Stimulated activated CD4-positive, alpha-beta T cell treated with anti-CD3 and anti-CD28 coated beads, Interleukin-12 subunit alpha, Interleukin-12 subunit beta, amount 100 ng/mL, for 24 hours (primary cell): Measurements from ENCODE around the gene C9orf43.
"Not testable (repeated sequence)": the region's sequence is repeated elsewhere in the genome, so short reads cannot be mapped to it uniquely, and the experiment has no call there.

Source experiments
- DNase-seq, 2 experiments: peaks; one replicate each; pipeline ENCODE4 v3.0.0-alpha.2; 2020; ENCODE audit warnings: low read depth in 2 of 2

C9orf43 gene, protein sequence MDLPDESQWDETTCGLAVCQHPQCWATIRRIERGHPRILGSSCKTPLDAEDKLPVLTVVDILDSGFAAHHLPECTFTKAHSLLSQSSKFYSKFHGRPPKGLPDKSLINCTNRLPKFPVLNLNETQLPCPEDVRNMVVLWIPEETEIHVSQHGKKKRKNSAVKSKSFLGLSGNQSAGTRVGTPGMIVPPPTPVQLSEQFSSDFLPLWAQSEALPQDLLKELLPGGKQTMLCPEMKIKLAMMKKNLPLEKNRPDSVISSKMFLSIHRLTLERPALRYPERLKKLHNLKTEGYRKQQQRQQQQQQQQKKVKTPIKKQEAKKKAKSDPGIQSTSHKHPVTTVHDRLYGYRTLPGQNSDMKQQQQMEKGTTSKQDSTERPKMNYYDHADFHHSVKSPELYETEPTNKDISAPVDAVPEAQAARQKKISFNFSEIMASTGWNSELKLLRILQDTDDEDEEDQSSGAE

DNA sequence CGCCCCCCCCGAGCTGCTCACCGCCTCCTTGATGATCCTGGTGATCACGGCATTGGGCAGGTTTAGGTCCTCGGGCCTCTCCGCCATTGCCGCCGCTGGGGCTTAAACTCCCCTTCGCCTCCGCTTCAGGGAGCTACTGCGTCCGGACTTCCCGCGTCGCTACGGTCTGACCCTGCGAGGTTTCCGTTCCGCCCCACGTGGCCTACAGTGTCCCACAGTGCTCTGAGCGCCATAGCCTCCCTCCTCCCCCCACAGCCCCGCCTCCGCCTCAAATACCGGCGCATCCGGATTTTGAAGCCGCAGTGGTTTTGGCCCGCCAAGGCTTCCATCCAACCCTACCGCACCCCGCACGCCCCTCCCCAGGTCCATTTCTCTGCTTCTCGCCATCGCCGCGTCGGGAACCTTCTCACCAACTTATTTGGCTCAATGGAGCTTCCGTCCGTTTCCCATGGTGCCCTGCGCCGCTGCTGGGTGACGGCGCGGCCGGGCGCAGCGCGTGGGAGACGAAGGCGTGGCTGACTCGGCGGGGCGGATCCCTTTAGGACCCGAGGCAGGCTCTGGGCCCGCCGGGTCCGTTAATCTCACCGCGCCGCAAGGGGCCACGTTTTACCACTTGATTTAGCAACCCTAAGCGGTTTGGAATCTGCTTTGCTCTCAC lies at the start of gene C9orf43, which contains the start of gene POLE3:
Gene C9orf43 (plus strand): TSS at position 541 of the 658 bp plus-strand sequence. CDS start 2,747 bp downstream, outside the sequence.
Gene POLE3 (minus strand): TSS at position 469 of the 658 bp plus-strand sequence. CDS start 382 bp downstream, at position 87.
- peak; percentile 93 for DNase-seq

DNA sequence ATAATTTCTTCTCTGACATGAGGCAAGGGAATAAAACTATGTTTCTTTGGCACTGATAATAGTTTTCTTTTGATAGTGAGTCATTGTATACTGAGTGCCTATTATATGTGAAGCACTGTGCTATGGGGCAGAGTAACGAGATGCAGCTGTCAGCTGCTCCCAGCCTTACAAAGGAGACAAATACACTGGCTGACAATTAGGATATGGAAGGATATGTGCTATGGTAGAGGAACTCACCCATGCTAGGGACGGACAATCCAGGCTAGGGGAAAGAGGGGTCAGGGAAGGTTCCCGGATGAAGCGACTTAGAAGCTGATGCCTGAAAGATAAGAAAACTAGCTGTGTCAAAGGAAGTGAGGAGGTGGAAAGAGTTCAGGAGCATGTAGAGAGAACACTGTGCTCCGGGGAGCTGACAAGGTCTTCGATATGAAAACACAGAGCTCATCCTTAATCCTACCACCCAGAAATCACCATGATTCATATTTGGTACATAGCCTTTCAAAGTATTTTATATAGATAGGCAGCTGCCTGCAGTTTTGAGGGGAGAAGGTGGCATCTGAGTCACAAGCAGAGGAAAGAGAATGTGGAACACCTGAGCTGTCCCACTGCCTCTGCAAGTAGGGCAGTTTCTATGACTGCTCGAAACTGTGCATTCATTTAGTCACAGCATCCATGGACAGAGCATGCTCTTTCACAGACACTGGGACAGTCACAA lies 49.1 kb upstream of the C9orf43 start:
- DNase-seq = no peak

DNA sequence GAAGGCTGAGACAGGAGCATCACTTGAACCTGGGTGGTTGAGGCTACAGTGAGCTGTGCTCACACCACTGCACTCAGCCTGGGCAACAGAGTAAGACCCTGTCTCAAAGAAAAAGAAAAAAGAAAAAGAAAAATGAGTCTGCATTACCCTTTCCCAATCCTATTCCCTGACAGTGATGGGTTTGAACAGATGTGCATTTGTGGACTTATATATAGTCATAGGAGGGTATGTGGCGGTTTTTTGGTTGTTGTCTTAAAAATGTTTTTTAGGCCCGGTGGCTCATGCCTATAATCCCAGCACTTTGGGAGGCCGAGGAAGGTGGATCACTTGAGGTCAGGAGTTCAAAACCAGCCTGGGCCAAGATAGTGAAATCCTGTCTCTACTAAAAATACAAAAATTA lies 47.2 kb upstream of the C9orf43 start:
- no peak for DNase-seq

DNA sequence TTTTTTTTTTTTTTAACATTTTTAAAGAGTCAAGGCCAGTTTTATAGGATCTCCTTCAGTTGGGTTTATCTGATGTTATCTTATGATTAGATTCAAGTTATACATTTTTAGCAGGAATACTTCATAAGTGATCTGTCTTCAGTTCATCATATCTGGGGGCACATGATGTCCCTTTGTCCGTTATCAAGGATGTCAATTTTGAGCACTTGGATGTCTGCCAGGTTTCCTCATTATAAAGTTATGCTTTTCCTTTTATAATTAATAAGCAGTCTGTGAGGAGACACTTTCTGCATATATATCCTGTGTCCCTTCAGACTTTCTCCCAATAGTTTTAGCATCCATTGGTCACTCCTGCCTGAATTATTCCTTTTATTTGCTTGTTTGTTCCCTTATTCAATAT lies 45.6 kb upstream of the C9orf43 start:
- DNase-seq = no peak

DNA sequence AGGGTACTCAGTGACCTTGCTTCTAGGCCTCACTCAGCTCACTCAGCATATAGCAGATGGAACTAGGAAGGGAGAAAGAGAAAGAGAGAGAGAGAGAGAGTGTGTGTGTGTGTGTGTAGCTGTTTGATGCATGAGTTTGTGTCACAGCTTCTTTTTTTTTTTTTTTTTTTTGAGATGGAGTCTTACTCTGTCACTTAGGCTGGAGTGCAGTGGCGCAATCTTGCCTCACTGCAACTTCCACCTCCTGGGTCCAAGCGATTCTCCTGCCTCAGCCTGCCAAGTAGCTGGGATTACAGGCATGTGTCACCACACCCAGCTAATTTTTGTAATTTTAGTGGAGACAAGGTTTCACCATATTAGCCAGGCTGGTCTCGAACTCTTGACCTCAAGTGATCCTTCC lies 44.9 kb upstream of the C9orf43 start:
- not testable (repeated sequence) for DNase-seq

DNA sequence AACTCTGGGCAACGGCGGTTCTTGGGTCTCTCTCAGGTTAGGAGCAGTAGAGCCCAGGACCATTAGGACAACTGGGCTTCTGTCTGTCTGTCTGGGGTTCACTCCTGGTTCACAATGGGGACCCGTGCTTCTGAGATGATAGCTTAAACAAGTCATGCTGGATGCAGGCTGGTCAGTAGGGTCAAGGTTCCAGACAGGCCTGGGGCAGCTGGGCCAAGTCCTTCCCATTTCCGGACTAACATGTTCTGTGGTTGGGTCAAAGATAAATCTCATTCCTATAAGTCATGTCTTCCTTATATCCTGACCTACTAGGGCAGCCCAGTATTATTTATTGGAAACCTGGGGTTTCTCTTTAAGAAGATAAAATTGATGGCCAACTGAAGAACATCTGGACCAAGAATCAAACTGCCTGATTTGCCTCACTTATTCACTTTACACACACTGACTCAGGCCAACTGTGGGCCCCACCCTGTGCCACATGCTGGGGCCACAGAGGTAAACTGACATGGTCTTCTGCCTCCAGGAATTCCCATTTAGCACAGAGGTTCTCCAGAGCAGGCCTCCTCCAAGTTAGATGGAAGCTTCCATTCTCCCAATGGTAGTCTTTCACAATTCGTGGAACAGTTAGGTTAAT lies 42.1 kb upstream of the C9orf43 start:
- DNase-seq = no peak

DNA sequence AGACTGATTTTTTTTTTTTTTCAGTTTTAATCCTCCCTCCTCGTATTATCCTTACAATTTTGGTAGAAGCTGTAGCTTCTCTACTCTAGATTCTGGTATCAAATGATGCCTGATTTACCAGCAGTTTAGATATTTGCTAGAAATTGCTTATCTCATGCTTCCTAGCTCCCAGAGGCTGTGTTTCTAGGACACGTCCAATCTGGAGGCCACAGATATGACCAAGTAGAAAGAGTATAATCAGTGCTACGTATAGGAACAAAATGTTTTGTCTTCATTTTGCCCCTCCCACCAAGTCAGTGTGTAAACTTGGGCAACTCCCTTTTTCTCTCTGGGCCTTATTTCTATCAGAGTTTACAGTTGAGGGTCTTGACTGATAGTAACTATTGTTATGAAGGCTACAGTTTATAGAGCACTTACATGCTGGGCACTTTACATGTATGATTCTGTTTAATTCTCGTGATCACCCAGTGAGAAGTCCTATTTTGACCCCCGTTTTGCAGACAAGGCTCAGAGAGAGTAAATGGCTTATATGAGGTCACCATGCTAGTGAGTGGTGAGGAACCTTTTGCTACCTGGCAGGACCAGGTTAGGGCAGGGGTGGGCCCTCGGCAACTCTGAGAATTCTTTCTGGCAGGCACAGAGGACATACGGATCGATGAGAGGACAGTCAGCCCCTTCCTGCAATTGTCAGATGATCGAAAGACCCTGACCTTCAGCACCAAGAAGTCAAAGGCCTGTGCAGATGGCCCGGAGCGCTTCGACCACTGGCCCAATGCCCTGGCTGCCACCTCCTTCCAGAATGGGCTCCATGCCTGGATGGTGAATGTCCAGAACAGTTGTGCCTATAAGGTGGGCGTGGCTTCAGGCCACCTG lies 41.3 kb upstream of the C9orf43 start:
- no peak for DNase-seq

DNA sequence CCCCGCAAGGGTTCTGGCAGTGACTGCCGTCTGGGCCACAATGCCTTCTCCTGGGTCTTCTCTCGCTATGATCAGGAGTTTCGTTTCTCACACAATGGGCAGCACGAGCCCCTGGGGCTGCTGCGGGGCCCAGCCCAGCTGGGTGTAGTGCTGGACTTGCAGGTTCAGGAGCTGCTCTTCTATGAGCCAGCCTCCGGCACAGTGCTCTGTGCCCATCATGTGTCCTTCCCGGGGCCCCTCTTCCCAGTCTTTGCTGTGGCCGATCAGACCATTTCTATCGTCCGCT lies 40.7 kb upstream of the C9orf43 start:
- DNase-seq = no peak

DNA sequence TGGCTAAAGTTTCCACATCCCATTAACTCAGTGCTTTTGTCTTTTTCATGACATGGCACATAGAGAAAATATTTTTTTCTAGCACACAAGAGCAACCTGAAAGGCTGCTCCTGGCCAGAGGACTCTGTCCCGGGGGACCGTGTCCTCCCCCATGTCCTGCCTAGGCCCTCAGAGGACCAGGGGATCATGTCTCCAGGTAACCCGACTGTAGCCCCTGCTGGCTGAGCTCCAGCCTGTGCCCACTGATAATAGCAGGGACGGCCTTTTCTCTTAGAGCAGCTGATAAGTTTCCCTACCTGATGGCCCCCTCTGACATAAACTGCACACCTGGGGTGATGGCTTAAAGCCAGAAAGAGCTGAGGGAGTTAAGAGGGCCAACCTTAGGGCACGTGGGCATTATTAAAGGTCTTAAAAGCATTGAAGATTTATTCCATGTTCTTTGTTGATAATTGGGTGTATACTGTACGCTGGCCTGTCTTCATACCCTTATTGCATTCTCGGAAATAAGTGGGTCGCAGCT lies 39.7 kb upstream of the C9orf43 start:
- no peak for DNase-seq

DNA sequence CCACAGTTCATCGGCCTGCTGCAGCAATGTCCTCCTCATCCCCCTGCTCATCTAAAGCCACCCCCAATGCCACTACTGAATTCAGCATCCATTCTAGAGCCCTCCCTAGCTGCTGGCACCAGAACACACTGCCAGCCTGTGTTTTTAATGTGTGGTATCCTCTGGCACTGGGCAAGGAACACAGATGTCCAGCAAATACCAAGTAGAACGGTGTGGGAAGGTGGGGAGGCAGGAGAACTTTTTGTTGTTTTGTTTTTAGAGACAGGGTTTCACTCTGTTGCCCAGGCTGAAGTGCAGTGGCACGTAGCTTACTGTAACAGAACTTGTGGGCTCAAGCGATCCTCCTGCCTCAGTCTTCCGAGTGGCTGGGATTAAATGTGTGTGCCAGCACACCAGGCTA lies 38.5 kb upstream of the C9orf43 start:
- DNase-seq = no peak

DNA sequence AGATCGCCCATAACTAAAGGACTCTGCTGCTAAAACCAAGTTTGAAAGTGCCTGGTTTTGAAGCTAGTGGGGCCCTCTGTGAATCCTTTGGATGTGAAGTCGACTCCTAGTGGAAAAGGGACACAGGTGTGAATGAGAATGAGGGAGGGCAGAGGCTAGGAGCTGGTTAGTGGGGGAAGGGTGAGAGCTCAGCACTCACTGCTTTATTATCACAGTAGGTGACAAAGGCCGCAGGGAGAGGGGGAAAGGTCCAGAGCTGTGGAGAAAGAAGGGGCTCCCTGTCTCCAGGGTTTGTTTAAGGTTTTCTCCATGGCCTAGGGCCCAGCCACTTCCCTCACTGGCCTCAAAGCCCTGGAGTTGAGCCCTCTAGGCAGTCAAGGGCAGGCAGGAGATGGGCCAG lies 37.3 kb upstream of the C9orf43 start:
- DNase-seq = no peak

DNA sequence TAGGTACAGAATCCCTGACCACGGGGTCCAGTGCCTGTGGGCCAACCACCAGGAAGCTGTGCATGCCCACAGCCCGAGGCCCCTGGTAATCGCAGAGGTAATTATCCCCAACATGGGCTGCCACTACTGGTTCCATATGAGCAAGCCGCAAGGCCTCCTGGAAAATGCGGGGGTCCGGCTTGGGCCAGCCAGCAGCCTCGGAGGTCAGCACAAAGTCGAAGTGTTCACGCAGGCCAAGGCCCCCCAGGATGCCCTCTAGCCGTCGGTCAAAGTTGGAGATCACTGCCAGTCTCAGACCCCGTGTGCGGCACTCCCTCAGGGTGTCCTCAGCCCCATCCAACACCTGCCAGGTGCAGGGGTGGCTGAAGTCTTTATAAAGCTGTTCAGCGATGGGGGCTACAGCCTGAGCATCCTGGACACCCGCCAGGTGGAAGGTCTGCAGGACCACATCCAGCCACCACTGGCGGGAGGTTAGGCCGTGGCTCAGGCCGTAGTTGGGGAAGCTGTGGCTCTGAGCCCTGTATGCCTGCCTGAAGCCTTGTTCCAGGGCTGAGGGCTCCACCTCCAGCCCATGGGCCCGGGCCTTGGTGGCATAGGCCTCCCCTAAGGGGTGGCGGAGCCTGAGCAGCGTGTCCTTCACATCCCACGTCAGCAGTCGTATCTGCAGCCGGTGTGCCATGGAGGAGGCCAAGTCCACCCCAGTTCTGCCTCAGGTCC lies 36.7 kb upstream of the C9orf43 start:
- DNase-seq = no peak

DNA sequence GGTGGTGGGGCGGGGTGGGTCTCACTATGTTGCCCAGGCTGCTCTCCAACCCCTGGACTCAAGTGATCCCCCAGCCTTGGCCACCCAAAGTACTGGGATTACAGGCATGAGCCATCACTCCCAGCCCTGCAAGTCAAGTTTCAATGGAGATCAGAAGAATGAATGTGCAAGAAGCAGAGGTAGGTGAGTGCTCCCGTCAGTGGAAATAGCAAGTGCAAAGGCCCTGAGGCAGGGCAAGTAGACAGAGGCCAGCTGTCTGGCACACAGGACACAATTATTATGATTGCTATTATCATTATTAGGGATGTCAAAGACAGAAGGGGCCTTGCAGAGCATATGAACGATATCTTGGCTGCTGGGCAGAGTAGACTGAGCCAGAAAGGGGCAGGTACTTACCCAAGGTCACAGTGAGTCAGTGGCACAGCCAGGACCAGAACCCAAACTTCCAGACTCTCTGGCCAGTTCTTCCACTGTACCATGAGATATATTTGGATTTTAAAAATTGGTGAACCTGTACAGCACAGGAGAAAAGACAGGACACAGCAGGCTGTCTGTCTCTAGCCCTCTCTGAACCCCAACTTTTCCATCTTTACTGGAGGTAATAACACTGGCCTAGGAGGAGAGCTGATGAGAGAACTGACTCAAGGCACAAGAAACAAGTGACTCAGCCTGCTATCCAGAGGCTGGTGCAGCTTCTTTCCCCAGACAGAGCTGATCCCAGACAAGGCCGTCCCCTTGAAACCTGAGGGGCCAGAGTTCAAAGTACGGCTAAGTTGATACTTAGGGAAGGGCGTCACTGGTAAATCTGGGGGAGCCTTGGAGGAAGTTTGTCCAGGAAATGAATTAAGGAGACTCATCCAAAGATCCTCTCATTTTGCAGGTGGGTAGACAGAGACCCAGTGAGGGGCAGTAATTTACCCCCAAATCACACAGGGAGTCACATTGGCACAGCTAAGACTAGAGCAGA lies 35.2 kb upstream of the C9orf43 start:
- no peak for DNase-seq

DNA sequence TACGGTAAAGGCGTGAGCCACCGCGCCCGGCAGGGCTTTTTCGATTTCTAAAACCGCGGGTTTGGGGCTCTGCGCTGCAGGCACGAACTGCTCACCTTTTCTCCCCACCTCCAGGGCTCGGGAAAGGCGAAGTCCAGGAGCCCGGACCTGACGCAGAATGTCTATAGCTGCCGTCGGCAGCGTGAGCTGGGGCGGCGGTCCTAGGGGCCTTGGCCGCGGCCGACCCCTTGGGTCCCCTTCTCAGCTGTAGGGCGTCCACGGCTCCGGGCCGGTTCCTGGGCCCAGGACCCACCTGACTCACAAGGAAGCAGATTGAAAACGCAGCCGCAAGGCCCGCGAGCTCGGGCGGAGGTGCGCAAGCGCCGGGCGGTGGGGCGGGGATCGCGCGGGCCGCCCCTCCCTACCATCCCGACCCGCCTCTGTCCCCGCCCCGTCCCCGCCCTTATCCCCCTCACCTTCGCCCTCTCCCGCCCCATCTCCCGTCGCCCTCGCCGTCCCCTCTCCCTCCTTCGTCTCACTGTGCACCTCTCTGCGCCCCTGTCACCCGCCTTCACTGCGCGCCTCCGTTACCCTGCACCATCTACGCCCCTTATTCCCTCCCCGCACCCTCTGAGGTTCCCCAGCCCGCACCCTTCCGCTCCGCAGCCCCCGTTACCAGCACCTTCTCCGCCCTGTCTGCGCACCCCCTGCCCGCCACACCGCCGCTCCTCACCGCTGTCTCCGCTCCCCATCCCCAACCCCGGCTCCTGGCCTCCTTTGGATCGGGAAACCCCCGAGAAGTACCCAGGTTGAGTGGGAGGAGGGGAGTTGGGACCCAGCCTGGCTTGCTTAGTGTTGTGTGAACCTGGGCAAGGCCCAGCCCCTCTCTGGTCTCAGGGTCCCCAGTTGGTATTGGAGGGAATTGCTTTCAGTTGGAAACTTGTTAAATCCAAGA lies 33.6 kb upstream of the C9orf43 start, which contains the start of gene HDHD3:
Gene HDHD3 (minus strand): TSS at position 353 of the 934 bp plus-strand sequence. CDS start 2,632 bp downstream, outside the sequence.
- DNase-seq = peak; percentile 56 to 66

DNA sequence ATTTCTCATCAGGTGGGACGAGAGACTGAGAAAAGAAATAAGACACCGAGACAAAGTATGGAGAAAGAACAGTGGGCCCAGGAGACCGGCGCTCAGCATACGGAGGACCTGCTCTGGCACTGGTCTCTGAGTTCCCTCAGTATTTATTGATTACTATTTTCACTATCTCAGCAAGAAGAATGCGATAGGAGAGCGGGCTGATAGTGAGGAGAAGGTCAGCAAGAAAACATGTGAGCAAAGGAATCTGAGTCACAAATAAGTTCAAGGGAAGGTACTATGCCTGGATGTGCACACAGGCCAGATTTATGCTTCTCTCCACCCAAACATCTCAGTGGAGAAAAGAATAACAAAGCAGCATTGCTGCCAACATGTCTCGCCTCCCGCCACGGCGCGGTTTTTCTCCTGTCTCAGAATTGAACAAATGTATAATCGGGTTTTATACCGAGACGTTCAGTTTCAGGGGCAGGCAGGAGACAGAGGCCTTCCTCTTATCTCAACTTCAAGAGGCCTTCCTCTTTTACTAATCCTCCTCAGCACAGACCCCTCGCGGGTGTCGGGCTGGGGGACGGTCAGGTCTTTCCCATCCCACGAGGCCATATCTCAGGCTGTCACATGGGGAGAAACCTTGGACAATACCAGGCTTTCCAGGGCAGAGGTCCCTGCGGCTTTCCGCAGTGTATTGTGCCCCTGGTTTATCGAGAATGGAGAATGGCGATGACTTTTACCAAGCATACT lies 31.3 kb upstream of the C9orf43 start:
- not testable (repeated sequence) for DNase-seq

DNA sequence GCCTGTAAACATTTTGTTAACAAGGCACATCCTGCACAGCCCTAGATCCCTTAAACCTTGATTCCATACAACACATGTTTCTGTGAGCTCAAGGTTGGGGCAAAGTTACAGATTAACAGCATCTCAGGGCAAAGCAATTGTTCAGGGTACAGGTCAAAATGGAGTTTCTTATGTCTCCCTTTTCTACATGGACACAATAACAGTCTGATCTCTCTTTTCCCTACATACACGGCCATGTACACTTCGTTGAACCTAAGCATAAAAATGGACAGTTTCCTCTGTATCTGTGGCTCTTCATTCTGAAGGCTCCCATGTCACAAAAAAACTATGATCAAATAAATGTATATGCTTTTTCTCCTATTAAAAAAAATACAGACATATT lies 30.7 kb upstream of the C9orf43 start:
- not testable (repeated sequence) for DNase-seq

DNA sequence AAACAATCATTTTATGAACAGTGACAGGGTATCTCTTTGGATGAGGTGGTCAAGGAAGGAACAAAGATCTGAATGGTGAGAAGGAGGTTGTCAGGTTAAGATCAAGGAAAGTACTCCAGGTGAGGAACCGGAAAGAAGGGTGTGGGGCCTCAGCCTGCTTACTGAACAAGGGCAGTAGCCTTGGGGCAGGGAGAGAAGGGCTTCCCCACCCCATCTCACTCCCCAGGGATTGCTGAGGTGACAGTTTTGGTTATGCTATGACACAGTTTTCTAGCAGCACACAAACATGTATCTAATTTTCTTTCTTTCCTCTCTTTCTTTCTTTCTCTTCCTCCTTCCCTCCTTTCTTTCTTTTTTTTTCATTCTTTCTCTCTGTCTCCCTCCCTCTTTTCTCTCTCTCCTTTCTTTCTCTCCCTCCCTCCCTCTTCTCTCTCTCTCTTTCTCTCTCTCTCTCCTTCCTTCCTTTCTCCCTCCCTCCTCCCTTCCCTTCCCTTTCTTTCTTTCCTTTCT lies 29.6 kb upstream of the C9orf43 start:
- DNase-seq = no peak
